Dermis microvascular lymphatic vessel endothelial cell (primary cell): ENCODE data around the gene COG2. TPM values are rescaled to one million over a fixed set of nuclear protein-coding genes. Genes with fewer than 3 reads are reported as not detected.
A peak's percentile ranks its signal among the peaks of the same experiment; 100 is the strongest.
"Not testable (repeated sequence)": the region's sequence is repeated elsewhere in the genome, so short reads cannot be mapped to it uniquely, and the experiment has no call there.

ENCODE experiments used
- DNase-seq, 2 donors: peaks; one replicate each; pipeline versions ENCODE4 v3.0.0 to v3.0.0-alpha.2; 2010; ENCODE audit warnings: low read depth in 2 of 2
- total RNA-seq: library from RNA; depleted of rRNA; stranded (reverse); fragments of >200 nt; gene quantifications from 2 replicates; pipeline ENCODE4 v1.2.1, GENCODE V29; 2014

Gene COG2
- total RNA-seq, 1 donor from 2014 or later: 12.2 TPM

DNA sequence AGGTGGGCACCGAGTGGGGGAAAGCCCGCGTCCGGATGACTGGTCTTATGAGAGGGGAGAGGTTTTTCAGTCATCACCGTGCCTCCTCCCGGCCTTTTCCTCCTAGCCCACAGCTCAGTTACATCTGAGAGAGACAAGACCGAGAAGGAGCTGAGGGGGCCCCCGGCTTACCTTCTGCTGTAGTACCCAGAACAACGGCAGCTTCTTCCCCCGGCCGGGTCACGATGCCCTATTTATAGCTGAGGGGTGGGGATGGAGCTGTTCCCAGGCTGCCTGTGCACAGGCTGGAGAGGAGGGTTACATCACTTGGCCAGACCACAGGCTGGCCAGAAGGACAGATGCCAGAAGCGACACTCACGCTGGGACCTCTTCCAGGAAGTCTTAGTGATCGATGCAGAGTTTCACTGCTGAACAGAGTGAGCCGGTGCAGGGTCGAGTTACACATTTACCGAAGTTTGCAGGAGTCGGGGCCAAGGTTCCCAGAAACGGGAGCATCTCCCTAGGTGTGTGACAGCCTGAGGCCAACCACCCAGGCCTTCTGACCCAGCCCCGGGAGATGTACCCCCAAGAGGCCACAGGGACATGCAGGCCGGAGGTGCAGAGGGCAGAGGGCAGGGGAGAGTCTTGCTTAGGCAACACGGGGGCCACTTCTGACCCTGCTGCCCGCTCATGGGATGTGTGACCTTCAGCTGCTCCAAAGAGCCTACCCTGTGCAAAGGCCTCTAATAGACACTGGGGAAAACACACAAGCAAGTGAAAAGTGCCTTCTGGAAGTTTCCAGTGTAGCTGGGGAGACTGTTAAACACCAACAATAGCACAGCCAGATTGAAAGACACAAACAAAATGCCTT is 71.9 kb downstream of the COG2 start, which contains the start of gene AGT:
Gene AGT (minus strand): TSS at position 208 of the 850 bp plus-strand sequence. CDS start 3,299 bp downstream, outside the sequence.
- no peak for DNase-seq

DNA sequence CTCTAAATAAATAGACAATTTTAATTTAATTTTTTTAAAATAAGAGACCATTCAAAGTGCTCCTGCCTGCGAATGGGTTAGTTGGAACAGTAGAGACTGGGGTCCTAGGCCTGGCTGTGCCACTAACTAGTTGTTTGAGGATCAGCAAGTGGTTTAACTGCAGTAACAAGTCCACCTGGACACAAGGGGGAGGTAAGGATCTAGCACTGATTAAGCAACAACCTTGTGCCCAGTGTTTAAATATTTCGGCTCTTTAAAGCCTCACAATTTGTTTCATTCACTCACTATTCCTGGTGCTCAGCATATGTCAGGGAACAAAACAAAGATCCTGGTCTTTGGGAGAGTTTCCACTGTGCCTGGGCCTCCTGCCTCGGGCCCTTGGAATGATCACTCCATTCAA is 73.2 kb downstream of the COG2 start:
- DNase-seq: no peak

DNA sequence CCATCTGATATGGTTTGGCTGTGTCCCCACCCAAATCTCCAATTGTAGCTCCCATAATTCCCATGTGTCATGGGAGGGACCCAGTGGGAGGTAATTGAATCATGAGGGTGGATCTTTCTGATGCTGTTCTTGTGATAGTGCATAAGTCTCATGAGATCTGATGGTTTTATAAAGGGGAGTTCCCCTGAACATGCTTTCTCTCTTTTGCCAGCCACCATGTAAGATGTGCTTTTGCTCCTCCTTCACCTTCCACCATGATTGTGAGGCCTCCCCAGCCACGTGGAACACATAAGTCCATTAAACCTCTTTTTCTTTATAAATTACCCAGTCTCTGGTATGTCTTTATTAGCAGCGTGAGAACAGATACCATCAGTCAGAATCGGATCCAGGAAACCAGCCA is 74.2 kb downstream of the COG2 start:
- not testable (repeated sequence) for DNase-seq

DNA sequence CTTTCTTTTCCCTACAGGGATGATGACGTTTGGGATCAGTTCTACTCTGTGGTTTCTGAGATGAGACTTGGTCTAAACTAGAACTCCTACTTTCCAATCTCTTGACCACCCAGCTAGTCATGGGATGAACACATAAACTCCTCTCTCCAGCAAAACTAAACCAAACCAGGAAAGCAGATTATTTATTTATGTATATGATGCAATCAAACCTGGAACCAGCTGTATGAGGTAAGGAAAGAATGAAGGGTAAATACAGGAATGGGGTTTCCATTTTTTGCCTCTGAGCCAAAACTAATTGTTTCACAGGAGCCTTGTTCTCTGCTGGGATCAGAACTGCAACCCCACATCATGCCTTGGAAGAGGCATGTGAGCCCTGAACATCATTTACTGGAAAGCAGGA is 75.0 kb downstream of the COG2 start:
- no peak for DNase-seq

DNA sequence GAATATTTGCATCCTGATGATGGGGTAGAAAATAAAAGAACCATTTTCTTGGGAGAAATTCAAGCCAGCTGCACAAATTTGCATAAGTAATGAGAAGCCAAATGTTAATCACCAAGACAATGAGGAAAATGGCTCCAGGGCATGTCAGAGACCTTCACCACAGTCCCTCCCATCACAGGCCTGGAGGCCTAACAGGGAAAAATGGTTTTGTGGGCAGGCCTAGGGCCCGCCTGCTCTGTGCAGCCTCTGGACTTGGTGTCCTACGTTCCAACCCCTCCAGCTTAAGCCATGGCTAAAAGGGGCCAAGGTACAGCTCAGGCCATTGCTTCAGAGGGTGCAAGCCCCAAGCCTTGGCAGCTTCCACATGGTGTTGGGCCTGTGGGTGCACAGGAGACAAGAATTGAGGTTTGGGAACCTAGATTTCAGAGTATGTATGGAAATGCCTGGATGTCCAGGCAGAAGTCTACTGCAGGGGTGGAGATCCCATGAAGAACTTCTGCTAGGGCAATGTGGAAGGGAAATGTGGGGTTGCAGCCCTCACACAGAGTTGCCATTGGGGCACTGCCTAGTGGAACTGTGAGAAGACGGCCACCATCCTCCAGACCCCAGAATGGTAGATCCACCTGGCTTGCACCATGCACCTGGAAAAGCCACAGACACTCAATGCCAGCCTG is 79.7 kb downstream of the COG2 start:
- DNase-seq: not testable (repeated sequence)

DNA sequence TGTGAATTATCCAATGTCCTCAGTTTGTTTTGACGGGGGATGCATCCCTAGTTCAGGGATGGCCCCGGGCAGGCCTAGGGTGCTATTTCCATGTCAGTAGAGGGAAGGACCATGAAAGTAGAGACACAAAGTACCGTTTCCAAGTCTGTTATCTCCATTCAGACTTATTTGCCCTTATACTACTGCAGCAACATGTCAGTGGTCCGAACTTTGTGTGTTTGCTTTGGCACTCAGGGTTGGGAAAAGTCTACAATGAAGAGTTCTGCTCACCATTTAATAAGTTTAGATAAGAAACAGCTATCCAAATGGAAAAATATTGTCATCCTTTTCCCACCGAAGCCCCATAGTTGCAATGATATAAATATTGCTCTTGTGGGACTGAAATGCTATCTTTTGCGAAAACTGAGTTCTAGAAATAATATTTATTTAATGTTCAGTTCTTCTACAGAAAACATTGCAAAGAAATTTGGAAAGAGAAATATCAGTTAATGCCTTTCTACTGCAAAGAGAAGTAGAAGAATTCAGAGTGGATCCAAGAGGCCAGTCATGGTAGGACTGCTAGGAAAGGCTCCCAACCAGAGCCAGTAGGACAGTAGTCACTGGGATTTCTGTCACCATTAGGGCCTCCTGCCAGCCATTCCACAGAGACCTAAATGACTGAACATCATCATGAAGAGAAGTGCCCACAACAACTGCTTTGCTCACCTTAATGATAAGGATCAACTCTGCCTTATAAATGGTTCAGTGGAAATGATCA is 83.2 kb downstream of the COG2 start:
- DNase-seq: peak in 1 of 2 donors; percentile 51

DNA sequence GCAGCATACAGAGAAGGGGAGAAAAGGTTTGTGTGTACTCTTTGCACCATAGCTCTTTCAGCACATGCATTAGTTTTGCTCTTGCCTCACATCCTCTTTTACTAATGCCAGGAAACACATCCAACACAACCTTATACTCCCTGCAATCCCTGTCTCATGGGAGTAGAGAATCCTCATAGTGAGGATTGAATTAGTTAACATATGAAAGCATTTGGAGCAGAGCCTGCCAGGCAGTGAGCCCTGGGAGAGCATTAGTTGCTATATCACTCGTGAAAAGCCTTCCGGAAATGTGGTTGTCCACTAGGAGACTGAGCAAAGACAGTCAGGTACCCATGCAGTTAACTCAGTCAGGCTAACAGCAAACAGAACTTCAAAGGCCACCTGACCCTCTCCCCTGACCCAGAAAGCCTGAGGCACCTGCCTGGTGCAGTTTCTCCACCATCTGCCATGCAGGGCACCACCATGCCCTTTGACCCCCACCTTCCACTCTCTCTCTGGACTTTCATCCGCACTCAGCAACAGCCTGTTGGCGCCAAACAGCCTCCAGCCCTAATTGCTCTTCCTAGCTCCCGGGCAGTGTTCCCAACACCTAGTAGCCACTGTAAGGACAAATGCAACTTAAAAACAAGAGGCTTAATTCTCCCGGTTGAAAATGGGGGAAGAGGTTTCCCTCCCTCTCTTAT is 86.6 kb downstream of the COG2 start:
- no peak for DNase-seq

DNA sequence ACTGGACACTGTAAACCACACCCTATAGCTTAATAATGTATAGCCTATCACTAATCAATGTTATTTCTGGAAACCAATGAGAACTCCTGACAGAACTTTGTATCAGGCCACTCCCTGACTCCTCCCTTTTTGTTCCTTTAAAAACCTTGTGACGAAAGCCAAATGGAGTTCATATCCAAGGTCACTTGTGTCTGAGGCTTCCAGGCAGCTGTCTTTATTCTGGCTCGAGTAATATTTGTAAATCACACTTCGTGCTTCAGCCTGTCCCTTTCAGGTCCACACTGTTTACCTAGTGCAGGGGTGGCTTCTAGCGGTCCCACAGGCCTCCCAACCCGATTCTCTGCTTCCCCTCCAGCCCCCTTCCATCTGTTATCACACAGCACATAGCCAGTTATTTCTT is 88.7 kb downstream of the COG2 start:
- no peak for DNase-seq

DNA sequence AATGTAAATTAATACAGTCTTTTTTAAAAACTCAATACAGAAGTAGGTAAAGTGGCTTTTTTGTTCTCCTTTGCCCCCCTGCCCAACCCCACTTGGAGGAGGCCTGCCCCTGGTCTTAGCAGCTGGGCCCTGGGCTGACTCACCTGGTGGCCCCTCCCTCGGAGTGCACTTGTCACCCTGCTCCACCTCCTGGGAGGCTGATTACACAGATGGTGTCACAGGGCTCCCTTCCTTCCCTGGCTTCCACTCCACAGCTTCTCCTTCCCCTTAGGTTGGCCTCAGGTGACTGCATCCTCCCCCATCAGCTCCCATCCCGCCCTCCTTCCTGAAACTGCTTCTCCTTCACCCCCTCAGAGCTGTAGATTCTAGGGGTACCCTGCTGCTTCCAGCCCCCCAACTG is 93.2 kb downstream of the COG2 start:
- DNase-seq: no peak

DNA sequence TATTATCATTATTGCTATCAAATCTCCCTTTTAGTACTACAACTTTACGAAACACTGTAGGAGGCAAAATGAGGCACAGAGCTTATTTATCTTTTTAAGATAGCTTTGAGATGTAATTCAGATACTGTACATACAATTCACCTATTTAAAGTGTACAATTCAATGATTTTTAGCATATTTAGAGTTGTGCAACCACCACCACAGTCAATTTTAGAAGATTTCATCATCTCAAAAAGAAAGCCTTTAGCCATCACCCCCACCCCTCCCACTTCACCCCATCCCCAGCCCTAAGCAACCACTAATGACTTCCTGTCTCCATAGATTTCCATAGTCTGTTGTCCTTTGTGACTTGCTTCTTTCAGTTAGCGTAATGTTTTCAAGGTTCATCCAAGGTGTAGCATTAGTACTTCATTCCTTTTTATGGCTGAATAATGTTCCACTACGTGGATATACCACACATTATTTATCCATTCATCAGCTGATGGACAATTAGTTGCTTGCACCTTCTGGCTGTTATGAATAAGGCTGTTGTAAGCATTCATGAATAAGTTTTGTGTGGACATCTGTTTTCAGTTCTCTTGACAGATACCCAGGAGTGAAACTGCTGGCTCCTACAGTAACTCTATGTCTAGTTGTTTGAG is 95.5 kb downstream of the COG2 start:
- DNase-seq: no peak

DNA sequence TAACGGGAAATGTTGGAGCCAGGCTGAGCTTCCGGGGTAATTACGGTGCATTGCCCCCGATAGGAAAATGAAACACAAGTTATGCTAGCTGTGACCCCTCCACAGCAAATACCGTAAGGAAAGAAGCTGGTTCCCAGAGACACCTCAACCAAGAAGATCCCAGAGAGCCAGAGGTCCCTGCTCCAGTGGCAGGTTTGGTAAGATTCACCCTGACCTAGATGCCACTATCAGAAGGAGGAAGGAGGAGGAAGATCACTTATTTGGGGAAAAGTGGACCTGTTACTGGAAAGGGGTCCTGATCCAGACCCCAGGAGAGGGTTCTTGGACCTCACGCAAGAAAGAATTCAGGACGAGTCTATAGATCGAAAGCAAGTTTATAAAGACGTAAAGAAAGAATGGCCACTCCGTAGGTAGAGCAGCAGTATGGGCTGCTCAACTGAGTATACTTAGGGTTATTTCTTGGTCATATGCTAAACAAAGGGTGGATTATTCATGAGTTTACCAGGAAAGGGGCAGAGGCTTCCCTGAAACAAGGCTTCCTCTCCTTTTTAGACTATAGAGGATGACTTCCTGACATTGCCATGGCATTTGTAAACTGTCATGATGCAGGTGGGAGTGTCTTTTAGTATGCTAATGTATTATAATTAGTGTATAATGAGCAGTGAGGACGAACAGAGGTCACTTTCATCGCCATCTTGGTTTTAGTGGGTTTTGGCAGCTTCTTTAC is 97.4 kb downstream of the COG2 start:
- no peak for DNase-seq

Other genes starting within 250 kb of the COG2 start
- under 0.01 and 0.38 TPM in 2 replicates for gene PGBD5, start 216.1 kb upstream of the COG2 start, total RNA-seq
- gene AGT, start 71.6 kb downstream of the COG2 start, total RNA-seq: not detected in 2 replicates
- under 0.01 TPM in 1 of 2 replicates, not detected in the other for gene CAPN9, start 104.9 kb downstream of the COG2 start, total RNA-seq
- gene C1orf198, start 226.0 kb downstream of the COG2 start, total RNA-seq: 17.1 and 17.8 TPM in 2 replicates